ENCODE measurements around the gene RAG1. TPM values are rescaled to one million over a fixed set of nuclear protein-coding genes. Genes with fewer than 3 reads are reported as not detected.

RAG1 gene
- total RNA-seq, 2 donors from 2014 or later = 0.13 to 0.29 TPM

DNA sequence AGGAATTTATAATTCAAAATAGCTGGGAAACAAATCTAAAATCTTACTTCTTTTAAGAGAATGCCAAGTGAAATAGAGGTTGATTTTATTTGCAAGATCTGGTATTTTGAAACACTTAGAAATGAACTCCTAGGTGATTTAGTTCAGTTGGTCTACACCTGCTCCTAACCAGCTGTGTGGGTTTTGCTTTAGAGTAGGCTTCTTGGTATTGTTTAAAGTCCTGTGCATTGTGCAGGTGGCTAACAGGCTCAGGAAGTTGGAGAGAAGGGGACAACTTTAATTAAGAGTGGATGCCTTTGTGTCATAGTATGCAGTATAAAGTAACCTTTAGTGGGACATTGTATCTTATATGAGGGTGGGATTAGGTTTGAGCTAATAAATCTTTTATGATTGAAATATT lies 34.3 kb downstream of the RAG1 start:
- Mint-ChIP-seq H3K27me3 (no peaks in the 10 kb centered on the region), H3K9me3 (no peaks in the 10 kb centered on the region), H3K36me3 (ENCODE audit: low read depth) (no peaks in the 10 kb centered on the region), H3K4me1 (no peaks in the 10 kb centered on the region), H3K27ac (no peak overlapping the region), H3K4me3 (no peak overlapping the region)
- no peak for ATAC-seq (replicated peaks)

DNA sequence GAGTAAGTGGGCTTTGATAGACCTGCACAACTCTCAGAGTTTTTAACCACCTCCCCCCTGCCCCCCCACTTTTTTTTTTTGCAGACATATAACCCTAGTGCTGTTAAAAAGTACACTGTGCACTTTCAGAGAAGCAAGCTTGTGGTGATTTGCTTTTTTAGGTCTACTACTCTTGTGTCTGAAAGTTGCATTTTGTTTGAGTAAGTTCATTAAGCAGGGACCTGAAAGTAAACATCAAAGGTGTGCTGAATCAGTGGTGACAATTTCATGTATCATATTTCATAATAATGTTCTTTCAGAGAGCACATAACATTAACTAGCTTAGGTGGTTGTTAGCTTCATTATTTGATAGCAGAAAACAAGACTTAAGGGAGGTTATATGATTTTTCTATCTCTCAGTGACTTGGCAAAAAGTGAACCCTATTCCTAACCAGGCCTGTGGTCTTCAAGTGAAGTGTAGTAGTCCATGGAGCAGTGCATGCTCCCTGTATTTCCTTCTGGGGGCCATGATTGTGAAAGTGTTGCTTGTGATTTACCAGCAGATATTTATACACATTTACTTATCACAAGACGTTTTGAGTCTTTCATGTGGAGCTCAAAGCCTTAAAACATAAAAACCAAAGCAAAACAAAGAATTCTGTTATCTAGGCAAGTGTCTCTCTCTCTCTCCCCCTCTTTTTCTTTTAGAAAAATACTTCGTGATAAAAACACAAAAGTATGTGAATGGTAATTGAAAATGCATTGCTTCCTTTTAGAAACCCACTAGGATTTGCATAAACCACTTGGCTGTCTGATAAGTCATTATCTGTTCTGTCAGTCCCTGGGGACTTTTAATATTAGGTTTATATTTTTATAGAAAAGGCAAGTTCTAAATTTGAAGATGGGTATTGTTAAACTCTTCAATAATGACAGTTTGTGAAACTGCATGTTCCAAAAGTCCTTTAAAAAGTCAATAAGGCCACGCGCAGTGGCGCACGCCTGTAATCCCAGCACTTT lies 37.7 kb downstream of the RAG1 start:
- Mint-ChIP-seq H3K9me3 (no peaks in the 10 kb centered on the region), H3K27ac (no peak overlapping the region), H3K36me3 (ENCODE audit: low read depth) (no peaks in the 10 kb centered on the region), H3K27me3 (no peaks in the 10 kb centered on the region), H3K4me1 (no peaks in the 10 kb centered on the region), H3K4me3 (no peak overlapping the region)
- no peak for ATAC-seq (replicated peaks)

DNA sequence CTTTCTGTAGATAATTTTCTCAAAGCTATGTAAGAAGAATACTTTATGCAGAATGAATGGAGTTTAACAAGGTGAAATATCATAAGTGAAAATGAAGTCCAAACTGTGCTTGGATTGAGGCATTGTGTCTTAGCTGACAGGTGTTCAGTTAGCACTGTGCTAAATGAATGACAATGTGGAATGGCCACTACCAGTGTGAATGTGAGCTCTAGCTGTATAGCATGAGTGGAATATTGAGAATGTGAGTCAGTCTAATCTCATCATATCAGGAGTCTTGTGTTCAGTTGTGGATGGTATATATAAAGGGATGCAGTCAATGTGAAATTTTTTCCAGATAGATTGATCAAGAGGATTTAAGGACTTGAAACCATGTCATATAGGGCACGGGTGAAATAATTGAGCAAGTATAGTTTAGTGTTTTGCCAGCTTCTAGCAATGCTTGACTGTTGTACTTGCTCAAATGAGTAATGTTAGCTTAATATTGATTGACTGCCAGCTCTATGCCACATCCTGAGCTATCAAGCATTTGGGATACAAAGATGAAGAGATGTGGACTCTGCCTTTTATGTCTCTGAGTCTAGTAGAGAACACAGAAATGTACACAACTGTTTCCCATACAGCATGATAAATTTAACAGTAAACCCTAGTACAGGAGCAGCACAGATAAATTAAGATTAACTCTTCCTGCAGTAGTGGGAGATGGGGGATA lies 40.8 kb downstream of the RAG1 start:
- Mint-ChIP-seq H3K4me3 (no peak overlapping the region), H3K4me1 (no peaks in the 10 kb centered on the region), H3K27ac (no peak overlapping the region), H3K9me3 (no peaks in the 10 kb centered on the region), H3K27me3 (no peaks in the 10 kb centered on the region), H3K36me3 (ENCODE audit: low read depth) (no peaks in the 10 kb centered on the region)
- peak; percentile 40 for ATAC-seq (replicated peaks)

DNA sequence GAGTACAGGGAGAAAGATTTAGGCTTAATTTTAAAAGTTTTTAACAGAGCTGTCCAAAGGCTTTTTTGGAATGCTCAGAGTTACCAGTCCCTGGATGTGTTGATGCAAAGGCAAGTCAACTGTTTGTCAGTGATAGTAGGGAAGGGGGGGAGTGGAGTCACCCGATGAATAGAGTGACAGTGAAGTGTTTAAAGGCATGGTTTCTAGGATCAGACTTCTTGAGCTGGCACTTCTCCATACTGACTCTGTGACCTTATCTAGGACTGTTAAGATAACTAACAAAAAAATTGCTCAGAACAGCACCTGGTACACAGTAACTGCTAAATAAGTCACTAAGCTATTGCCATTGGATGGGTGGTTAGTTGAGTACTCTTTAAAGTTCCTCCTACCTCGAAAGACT lies 41.6 kb downstream of the RAG1 start:
- no peak for ATAC-seq (replicated peaks)
- no peak overlapping the region for H3K27ac Mint-ChIP-seq
- no peaks in the 10 kb centered on the region for H3K27me3 Mint-ChIP-seq
- H3K4me3 Mint-ChIP-seq = no peak overlapping the region
- no peaks in the 10 kb centered on the region for H3K36me3 Mint-ChIP-seq (ENCODE audit: low read depth)
- no peaks in the 10 kb centered on the region for H3K4me1 Mint-ChIP-seq
- no peaks in the 10 kb centered on the region for H3K9me3 Mint-ChIP-seq

DNA sequence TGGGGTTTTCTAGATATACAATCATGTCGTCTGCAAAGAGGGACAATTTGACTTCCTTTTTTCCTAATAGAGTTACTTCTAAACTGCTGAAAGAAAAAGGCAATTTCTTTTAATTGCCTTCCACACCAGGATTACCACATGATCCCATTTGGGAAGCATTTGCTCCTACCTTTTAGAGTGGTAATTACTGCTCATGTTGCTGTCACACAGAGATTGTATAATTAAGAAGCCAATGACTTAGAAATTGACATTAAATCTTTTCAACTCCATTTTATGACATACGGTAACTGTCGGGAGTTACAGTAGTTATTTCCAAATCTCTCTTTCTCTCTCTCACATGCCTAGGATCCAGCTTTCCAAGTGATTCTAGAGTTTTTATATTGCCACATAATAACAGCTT lies 48.0 kb downstream of the RAG1 start:
- peaks cover 3% of the 10 kb centered on the region for H3K27me3 Mint-ChIP-seq
- H3K4me3 Mint-ChIP-seq = no peak overlapping the region
- H3K9me3 Mint-ChIP-seq = no peaks in the 10 kb centered on the region
- H3K27ac Mint-ChIP-seq = no peak overlapping the region
- H3K4me1 Mint-ChIP-seq = peaks cover 4% of the 10 kb centered on the region
- ATAC-seq (replicated peaks) = no peak
- H3K36me3 Mint-ChIP-seq (ENCODE audit: low read depth) = no peaks in the 10 kb centered on the region

DNA sequence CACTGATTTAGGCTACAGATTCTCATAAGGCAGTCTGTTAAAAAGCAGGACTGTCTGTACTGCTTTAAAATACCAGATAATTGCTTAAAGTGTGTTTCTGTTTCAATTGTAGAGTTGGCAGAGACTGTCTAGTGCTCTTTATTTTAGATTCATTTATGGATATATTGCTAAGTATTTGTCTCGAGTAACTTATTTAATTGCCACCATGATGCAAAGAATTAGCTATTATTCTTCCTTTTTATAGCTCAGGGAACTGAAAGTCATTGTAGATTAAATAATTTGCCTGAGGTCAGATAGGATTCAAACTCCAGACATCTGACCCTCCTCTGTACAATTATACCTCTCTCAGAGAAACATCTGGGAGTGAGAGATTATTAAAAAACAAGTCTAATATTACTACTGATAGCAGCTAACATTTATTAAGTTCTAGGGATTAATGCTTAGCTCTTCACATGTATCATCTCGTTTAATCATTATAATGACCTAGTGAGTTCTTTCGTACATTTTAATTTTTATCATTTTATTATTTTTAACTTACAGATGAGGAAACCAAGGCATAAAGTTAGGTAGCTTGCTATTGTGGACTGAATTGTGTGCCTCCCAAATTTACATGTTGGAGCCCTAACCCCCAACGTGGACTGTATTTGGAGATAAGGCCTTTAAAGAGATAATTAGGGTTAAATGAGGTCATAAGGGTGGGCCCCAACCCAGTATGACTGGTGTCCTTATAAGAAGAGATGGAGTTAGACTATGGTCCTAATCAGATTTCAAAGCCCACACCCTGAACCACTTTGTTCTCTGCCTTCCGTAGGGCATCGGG lies 49.9 kb downstream of the RAG1 start:
- no peaks in the 10 kb centered on the region for H3K9me3 Mint-ChIP-seq
- peaks cover 3% of the 10 kb centered on the region for H3K27me3 Mint-ChIP-seq
- no peaks in the 10 kb centered on the region for H3K36me3 Mint-ChIP-seq (ENCODE audit: low read depth)
- no peak overlapping the region for H3K4me3 Mint-ChIP-seq
- H3K27ac Mint-ChIP-seq = no peak overlapping the region
- peaks cover 4% of the 10 kb centered on the region for H3K4me1 Mint-ChIP-seq
- no peak for ATAC-seq (replicated peaks)

DNA sequence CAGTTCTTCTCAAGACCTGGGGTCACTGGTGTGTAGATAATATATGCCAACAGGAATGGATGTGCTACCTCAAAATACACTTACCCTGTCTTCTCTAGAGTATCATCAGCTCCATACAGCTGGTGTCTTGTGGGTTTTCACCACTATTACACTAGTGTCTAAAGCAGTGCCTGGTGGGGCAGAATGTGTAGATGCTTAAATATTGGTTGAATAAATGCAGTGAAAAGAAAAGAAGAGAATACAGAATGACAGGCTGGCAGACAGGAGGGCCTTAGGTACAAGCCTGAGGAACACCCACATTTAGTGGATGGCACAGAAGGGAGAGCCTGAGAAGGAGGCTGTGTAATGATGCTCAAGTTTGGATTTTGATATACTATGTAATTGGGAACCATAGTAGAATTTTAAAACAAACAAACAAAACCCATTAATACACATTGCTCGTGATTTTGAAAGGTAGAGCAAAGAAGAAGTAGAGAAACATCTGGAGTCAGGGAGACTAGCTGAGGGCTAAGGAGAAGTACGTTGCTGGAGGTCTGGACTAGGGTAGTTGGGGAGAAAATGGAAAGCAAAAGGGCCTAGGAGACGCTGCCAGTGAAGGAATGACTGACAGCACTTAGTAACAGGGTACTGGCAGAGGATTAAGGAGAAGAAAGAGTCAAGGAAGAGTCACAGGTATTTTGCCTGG lies 50.7 kb downstream of the RAG1 start:
- no peak overlapping the region for H3K27ac Mint-ChIP-seq
- H3K27me3 Mint-ChIP-seq = peaks cover 3% of the 10 kb centered on the region
- H3K4me3 Mint-ChIP-seq = no peak overlapping the region
- peaks cover 4% of the 10 kb centered on the region for H3K4me1 Mint-ChIP-seq
- no peaks in the 10 kb centered on the region for H3K9me3 Mint-ChIP-seq
- H3K36me3 Mint-ChIP-seq (ENCODE audit: low read depth) = no peaks in the 10 kb centered on the region
- no peak for ATAC-seq (replicated peaks)

DNA sequence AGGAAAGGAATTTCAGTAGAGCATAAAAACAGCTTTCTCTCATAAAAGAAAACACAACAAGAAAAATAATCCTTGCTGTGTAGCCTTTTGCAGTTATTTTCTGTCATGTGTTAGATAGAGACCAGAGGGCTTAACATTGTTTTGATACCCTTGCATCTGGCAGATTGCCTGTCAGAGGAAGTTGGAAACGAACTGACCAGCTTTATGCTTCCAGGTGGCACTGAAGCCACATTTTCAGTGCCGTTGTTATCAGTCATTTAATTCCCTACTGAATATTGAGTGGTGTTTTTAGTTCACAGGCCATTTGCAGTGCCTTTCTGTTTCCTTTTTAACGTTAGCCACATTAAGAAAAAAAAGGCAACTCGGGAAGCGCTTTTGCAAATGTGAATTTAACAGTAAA lies 51.7 kb downstream of the RAG1 start:
- Mint-ChIP-seq H3K36me3 (ENCODE audit: low read depth) (no peaks in the 10 kb centered on the region), H3K9me3 (no peaks in the 10 kb centered on the region), H3K4me3 (no peak overlapping the region), H3K4me1 (peaks cover 4% of the 10 kb centered on the region), H3K27ac (no peak overlapping the region), H3K27me3 (peaks cover 3% of the 10 kb centered on the region)
- ATAC-seq (replicated peaks) = no peak

DNA sequence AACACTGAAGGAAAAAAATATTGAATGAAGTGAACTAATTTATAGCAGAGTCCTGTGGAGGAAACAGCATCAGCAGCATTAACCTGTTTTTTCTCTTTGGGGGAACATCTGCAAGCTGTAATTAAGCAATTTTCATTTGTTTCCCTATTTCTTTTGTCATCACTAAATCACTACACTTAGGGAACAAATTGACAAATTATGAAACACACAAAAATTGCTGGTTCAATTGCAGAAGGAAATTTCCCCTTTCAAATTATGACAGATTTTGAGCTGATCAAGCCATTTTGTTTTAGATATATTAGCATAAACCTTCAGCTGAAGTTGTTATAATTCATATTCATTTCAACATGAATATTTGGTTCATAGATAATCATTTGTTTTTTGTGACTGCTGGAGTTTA lies 52.4 kb downstream of the RAG1 start:
- ATAC-seq (replicated peaks) = no peak
- no peaks in the 10 kb centered on the region for H3K36me3 Mint-ChIP-seq (ENCODE audit: low read depth)
- no peak overlapping the region for H3K27ac Mint-ChIP-seq

DNA sequence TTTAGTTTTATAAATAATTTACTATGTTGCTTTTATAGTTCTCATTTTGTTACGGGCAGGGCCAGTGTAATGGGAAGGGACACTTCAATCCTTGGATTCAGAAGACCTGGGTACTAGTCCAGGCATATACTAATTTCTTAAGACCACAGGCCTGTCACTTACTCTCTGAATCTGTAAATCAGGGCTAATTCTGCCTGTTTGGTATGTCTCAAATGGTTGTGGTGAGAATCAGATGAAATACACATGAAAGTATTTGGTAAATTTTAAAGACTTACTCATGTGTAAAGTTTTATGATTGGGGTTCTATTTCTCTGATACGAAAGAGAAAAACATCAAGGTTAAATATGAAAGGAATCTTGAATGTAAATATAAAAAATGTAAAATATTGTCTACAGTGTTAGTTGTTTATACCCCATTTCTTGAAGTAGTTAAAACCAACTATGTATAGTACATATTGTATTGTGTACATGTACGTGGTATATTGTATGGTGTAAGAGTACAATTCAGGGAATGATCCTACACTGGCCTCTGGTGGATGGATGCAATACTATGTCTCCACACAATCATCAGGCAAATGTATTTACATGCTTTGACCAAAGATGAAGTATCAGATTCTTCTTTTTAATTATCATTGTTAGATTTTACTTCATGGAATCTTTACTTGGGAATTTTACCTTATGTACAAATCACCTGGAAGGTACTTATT lies 54.8 kb downstream of the RAG1 start:
- Mint-ChIP-seq H3K4me1 (peaks cover 4% of the 10 kb centered on the region), H3K9me3 (no peaks in the 10 kb centered on the region), H3K4me3 (no peak overlapping the region), H3K27me3 (peaks cover 7% of the 10 kb centered on the region), H3K36me3 (ENCODE audit: low read depth) (no peaks in the 10 kb centered on the region), H3K27ac (no peak overlapping the region)
- peak; percentile 34 for ATAC-seq (replicated peaks)

More for the DNA sequence above, 52.4 kb downstream of the RAG1 start:
- Mint-ChIP-seq H3K9me3 (no peaks in the 10 kb centered on the region), H3K27me3 (peaks cover 3% of the 10 kb centered on the region), H3K4me3 (no peak overlapping the region), H3K4me1 (peaks cover 4% of the 10 kb centered on the region)

DNA sequence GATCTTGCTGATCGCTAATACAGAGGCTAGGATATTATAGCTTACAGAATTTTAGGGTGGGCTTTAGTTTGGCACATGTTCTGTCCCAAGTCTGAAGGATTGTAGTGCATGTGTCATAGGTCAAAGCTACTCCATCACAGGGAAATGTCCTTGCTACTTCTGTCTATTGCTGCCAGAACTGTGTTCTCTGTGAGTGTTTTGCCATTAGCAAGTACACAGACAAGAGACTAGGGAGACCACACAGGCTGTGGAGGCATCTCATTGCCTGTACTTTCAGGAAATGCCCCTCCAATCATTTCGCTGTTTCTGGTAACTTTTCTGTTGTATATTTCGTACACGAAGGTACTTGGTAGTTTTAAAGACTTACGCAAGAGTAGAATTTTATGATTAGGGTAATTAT lies 55.7 kb downstream of the RAG1 start:
- ATAC-seq (replicated peaks) = no peak
- Mint-ChIP-seq H3K36me3 (ENCODE audit: low read depth) (no peaks in the 10 kb centered on the region), H3K4me1 (peaks cover 4% of the 10 kb centered on the region), H3K4me3 (no peak overlapping the region), H3K9me3 (no peaks in the 10 kb centered on the region), H3K27ac (no peak overlapping the region), H3K27me3 (peaks cover 7% of the 10 kb centered on the region)

DNA sequence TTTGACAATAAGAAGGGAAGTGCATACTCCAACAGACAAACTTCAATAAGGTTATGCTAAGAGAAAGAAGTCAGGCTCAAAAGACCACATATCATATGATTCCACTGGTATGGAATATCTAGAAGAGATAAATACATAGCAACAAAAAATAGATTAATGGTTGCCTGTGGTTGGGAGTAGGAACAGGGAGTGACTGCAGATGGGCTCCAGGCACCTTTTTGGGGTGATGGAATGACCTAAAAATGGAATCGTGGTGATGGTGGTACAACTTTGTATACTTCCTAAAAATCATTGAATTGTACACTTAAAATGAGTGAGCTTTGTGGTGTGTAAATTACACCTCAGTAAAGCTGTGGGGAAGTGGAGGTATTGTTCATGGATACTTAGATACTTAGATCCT lies 59.2 kb downstream of the RAG1 start:
- ATAC-seq (replicated peaks) = no peak
- no peak overlapping the region for H3K4me3 Mint-ChIP-seq
- H3K9me3 Mint-ChIP-seq = no peaks in the 10 kb centered on the region
- H3K36me3 Mint-ChIP-seq (ENCODE audit: low read depth) = no peaks in the 10 kb centered on the region
- H3K27me3 Mint-ChIP-seq = peaks cover 4% of the 10 kb centered on the region
- H3K27ac Mint-ChIP-seq = no peak overlapping the region
- H3K4me1 Mint-ChIP-seq = no peaks in the 10 kb centered on the region

DNA sequence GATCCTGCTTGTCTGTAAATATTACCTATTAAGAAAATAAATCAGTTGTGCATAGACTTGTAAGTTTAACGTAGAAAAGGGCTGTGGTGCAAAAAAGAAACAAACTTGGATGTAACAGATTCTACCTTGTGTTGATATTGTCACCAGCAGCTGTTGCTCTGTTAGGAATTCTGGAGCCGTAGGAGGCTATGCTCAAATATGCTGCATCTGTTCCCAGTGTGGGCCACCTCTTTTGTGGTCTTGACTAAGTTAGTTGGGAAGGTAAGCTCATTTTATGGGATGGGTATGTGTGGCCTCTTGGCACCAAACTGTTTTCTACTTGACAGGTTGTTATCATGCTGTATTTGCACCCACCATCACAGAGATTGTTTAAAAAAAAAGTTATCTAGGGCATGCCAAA lies 59.7 kb downstream of the RAG1 start:
- no peaks in the 10 kb centered on the region for H3K36me3 Mint-ChIP-seq (ENCODE audit: low read depth)
- no peaks in the 10 kb centered on the region for H3K9me3 Mint-ChIP-seq
- H3K27me3 Mint-ChIP-seq = peaks cover 4% of the 10 kb centered on the region
- H3K27ac Mint-ChIP-seq = no peak overlapping the region
- ATAC-seq (replicated peaks) = no peak
- H3K4me1 Mint-ChIP-seq = no peaks in the 10 kb centered on the region
- H3K4me3 Mint-ChIP-seq = no peak overlapping the region
